GM18951 (cell line): ENCODE results near the gene NGFR.

Experiments
- POLR2A ChIP-seq: IDR thresholded peaks from 4 replicates; pipeline ENCODE4 v1.6.1; 2011; ENCODE audit warnings: mild to moderate bottlenecking; ENCODE audit not compliant: insufficient read length, insufficient read depth; ENCODE audit errors: extremely low read depth
- in situ Hi-C: fragments of 300-500 bp; cut with MboI; formaldehyde crosslinking; loops from one replicate; pipeline ENCODE4 v1.12.0; 2022; ENCODE audit warnings: low sequenced_read_pairs, mixed read lengths, inconsistent platforms; ENCODE audit not compliant: unreplicated experiment

The NGFR gene

DNA sequence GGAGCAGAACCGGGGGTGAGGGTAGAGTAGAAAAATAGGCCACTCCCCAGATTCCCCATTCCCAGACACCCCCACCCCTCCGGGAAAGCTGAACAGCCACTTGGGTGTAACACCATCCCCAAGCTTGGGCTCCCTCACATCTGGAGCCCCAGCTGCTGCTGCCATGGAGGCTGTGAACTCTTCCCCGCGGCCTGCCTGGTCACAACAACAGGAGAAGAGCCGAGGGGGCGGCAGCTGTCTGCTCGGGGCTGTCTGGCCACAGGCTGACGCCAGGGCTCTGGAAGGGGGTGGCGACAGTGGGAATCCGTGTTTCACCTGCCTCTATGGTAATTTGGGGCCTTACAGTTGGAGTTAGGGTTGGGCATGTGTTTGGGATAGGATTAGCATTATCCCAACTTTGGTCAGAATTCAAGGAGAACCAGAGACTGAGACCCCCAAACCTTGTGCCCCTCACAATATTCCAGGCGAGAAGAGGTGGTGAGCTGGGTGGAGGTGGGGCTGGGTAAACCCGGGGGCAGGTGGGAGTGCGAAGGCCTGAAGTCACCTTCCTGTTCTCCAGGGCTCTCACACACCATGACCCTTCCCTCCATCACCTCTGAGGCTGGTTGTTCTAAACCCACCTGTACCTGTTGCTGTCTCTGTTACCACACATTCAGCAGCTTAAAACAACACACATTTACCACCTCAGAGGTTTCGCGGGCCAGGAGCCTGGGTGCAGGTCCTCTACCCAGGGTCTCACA, 50.9 kb downstream of the NGFR start:
- in situ Hi-C loops = loop anchor here (10.0 kb wide), 1 partner anchor 111 kb away; no protein-coding TSS in a partner anchor

DNA sequence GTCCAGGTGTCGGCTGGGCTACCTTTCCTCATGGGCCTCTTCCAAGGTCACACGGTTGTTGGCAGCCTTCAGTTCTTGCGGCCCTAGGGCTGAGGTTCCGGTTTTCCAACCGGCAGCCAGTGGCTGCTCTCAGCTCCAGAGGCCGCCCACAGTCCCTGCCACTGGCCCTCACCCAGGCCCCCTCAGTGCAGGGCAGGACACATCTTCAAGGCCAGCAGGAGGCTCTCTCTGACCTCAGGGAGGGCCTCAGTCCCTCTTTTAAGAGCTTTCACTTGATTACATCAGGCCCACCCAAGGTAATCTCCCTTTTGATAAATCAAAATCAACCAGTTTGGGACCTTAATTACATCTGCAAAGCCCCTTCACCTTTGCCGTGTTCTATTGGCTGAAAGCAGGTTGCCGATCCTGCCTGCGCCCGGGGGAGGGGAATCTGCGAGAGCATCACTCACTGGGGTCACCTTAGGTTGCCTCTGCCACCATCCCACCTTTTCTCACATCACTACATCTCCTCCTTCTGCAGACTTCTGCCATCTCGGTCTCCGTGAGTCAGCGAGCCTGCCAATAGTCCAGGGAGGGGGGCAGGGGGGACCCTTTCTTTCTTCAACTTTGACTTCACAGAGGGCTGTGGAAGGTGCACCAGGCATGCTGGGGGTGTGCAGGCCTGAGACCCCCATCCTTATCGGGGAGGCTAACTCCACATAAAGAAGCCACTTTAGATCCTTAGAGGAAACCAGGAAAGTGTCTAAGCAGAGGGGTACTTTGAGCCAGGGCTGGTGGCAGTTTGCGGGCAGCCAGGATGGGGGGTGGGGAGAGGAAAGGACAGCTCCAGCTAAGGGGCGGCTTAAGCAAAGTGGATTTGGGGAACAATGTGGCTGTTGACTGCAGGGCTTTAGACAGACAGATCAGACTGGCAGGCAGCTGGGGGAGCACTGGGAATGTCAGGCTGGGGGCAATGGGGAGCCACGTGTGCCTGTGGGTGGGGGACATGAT, 51.7 kb downstream of the NGFR start:
- in situ Hi-C loops = loop anchor here (10.0 kb wide), 1 partner anchor 112 kb away; no protein-coding TSS in a partner anchor
- TF ChIP-seq POLR2A = no peak

More for the DNA sequence above, 50.9 kb downstream of the NGFR start:
- TF ChIP-seq POLR2A = no peak

DNA sequence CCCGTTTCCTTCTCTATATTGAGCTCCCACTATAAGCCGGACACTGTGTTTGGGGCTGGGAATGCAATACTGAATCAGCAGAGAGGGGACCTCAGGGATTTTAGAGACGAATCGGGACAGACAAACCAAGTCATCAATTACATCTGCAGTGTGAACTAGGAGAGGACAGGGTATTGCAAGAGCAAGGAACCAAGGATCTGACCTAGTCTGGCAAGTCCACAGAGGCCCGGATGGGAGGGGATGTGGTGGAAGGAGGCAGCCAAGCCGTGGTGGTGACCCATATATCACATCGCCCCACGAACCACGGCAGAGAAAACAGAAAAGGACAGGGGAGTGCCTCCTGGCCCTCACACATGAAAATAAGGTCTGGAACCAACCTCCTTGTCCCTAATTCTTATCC, 52.5 kb downstream of the NGFR start:
- TF ChIP-seq POLR2A = no peak
- in situ Hi-C loops = loop anchor here (10.0 kb wide), 1 partner anchor 113 kb away; no protein-coding TSS in a partner anchor

DNA sequence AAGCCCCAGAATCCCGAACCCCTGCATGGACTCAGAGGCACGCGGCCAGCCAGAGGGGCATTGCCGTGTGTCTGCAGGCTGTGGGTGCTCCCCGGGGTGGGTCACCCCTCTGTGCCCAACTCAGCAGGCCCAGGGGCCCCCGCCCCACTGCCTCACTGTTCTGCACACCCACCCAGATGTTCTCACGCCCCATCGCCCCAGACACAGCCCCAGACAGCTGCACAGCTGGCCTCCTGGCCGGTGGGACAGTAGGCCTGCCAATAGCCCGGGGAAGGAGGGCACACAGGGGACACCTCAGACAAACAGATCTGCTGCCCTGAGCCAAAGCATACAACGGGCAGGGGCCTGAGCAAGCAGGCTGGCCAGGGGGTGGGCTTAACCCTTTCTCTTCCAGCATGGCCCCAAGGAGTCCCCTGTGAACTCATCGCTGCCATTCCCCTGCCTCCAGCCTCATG, 53.0 kb downstream of the NGFR start:
- in situ Hi-C loops = loop anchor here (10.0 kb wide), 1 partner anchor 113 kb away; no protein-coding TSS in a partner anchor
- TF ChIP-seq POLR2A = no peak

DNA sequence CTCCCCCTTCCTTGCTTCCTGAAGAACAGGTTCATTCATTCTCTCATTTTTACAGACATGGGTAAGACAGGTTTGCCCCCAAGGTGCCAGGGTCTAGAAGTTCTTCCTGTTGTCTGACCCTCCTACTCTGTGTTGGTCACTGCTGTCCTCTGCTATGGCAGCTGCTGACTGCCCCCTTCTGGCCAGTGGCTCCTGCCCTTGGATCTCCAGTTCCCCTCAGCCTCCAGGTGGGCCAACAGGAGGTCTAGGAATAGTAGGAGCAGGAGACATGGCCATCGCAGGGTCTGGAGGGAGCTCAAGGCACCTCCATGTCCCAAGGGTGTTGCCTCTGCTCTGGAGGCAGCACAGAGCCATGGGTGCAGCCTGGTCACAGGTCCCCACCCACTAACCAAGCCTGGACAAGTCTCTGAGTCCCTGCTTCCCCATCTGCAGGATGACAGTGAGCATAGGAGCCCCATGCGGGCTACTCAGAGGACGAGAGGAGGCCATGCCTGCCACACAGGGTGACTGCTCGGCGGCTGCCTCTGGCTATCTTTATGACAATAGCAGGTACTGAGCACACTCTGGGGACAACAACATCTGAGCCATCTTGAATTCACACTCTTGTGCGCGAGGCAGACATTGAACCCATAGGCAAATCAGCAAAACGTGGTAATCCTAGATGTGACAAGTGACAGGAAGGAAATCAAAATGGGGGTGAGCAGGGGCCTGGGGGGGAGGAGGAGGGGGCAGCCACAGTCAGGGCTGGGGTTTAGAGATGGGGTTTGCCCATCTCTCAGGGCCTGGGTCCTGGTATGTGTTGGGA, 53.6 kb downstream of the NGFR start:
- no peak for TF ChIP-seq POLR2A
- in situ Hi-C loops = loop anchor here (10.0 kb wide), 1 partner anchor 114 kb away; no protein-coding TSS in a partner anchor

DNA sequence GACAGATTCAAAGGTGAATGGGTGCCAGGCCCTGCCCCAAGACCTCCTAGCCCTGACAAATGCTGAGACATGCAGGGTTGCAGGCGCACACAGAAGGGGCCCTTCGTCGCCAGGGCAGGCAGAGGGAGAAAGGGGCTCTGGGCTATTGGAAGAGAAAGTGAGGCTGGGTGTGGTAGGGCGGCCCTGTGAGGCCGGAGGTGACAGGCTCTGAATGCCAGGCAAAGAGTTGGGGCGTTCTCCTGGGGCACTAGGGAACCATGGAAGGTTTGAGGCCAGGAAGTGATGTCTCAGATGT, 54.2 kb downstream of the NGFR start:
- TF ChIP-seq POLR2A = no peak
- in situ Hi-C loops = loop anchor here (10.0 kb wide), 1 partner anchor 114 kb away; no protein-coding TSS in a partner anchor

DNA sequence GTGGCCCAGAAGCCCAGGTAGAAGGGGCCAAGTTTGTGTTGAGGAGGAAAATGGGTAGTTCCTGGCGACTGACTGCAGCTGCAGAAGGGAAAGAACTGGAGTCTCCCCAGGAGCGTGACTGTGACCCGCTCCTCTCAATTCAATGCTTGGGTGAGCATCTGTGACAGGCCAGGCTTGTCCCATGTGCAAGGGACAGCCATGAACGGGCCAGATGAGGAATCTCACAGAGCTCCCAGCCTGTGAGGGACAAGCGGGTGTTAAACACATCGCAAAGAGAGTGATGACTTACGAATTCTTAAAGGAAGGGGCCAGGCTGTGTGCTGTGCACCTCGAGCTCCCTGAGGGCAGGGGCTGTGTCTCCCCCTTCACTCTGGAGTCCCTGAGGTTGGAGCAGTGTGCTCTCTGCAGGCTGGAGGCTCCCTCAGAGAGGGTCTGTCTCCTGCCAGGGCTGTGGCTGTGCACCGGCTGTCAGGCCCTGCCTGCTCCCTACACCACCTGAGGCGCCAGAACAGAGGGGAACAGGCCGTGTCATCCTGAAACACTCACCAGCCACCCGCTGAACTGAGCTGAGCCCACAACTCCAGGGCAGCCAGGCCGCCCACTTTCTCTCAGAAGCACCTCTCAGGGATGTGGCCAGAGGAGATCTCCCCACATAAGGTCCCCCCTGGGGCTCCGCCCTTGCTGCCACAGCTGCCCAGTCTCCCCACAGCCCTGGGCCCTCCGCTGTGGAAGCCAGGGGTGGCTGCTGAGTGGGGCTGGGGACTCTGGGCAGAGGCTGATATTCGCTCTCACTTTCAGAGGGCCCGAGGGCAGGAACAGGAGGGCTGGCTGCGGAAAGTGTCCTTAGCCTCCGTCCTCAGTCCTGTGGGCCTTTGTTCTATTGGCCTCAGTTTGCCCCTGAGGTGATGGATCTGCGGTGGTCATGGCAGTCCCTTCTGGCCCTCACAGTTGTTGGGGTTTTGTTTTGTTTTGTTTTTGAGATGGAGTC, 54.9 kb downstream of the NGFR start:
- in situ Hi-C loops = loop anchor here (10.0 to 25.0 kb wide), 2 partner anchors 115 to 287 kb away; partner anchors contain the start of gene TAC4
- no peak for TF ChIP-seq POLR2A

DNA sequence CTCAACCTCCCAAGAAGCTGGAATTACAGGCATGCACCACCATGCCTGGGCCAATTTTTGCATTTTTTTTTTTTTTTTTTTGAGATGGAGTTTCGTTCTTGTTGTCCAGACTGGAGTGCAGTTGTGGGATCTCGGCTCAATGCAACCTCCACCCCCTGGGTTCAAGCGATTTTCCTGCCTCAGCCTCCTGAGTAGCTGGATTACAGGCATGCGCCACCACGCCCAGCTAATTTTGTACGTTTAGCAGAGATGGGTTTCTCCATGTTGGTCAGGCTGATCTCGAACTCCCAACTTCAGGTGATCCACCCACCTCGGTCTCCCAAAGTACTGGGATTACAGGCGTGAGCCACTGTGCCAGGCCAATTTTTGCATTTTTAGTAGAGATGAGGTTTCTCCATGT, 55.7 kb downstream of the NGFR start:
- in situ Hi-C loops = loop anchor here (25.0 kb wide), 1 partner anchor 287 kb away; the partner anchor contains the start of gene TAC4

DNA sequence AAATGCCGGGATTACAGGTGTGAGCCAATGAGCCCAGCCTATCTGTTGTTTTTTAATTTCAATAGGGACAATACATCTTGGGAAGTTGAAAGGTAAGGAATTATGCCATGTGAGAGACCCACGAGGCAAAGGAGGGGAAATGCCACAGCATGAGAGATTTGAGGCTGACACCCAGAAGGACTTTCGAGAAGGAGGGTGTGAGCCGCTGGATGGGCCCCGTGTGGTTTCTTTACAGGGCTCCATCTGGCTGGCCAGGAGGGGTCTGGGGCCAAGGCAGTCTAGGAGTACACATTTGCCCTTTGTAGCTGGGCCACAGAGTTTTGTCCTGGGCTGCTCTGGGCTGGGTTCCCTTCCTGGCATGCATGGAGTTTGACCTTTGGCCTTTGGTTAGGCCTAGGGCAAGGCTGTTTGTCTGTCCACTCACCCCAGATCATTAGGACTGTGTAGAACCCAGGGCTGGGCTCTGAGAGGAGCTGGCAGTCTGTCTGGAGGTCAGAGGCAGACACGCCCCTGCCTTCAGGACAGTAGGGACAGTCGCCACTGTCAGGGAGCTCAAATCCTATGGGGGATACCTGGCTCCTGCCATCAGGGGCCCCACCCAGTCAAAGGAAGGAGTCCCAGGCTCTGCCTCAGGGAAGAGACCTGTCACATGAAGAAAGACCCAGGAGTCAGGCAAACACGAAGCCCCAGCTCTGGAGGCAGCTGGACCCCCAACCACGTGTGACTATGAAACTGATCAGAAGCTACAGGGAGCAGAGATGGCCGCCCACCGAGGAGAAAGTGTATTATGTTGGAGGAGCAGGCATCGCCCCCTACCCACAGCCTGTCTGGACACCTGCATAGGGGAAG, 56.4 kb downstream of the NGFR start:
- in situ Hi-C loops = loop anchor here (25.0 kb wide), 1 partner anchor 286 kb away; the partner anchor contains the start of gene TAC4
- no peak for TF ChIP-seq POLR2A

DNA sequence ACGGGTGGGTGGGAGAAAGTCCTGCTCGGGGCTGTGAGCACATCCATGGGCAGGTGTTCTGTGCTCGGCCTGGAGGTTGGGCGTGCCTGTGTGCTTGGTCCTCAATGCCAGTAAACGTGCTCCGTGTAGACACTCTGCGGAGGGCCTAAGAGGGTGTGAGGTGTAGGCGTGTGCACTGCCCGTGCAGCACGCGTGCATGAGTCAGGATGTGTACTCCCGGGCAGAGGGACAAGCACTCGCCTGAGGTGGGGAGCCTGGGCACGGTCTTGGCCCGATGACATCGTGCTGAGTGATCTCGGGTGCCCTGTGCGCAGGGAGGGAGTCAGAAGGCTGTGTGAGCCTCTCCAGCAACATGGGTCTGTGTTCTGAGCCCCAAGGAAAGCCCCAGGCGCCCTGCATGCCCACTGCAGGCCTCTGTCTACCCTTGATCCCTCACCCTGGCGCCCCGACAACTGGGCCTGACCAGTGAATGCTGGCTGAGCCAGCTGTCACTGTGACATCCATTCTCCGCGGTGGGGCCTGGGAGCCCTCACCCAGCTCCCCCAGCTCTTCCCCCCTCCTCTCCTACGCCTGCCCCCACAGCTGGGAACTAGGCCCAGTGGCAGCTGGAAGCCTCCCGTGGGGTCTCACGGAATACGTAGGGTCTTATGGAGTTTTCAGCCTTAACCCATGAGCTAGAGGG, 57.1 kb downstream of the NGFR start:
- in situ Hi-C loops = loop anchor here (25.0 kb wide), 1 partner anchor 285 kb away; the partner anchor contains the start of gene TAC4
- TF ChIP-seq POLR2A = no peak

DNA sequence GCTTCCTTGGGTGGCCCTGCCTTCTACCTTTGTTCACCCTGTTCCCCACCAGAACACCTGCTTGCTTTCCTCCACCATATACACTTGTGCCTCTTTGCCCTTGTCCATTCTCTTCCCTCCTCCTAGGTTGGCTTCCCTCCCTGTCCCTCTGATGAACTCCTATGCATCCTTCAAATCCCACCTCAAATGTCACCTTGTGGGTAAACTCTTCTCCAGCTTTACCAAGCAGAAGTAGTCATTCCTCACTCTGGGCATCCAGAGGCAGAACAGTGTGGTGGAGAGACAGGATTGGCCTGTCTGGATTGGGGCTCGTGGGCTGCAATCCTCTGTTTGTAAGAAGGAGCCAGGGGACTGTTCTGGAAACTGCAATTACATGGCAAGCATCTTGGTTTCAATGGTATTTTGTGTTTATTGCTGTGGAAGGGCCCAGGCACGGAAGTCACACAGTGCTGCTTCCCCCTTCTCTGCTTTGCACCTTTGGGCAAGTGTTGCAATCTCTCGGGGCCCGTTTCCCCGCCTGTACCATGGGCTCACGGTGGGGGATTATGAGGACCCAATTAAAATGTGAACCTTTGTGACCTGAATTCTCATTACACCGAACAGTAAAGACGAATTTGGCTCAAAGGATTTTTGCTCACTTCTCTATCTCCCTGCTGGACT, 58.7 kb downstream of the NGFR start:
- in situ Hi-C loops = loop anchor here (25.0 kb wide), 1 partner anchor 283 kb away; the partner anchor contains the start of gene TAC4

More for the DNA sequence above, 58.7 kb downstream of the NGFR start:
- TF ChIP-seq POLR2A = no peak
